Upper lobe of left lung (tissue), 6 donors: ENCODE data around the gene MED13L. TPM values are rescaled to one million over a fixed set of nuclear protein-coding genes. Genes with fewer than 3 reads are reported as not detected.

Experiments
- ATAC-seq, 2 donors: fragments of 200-7000 bp; cut with Tn5 transposase; one replicate each; pipeline ENCODE4 v1.9.1; 2022; ENCODE audit warnings: mild to moderate bottlenecking in 2 of 2, moderate library complexity in 2 of 2; ENCODE audit not compliant: low FRiP score in 2 of 2
- DNase-seq, 2 donors: peaks; one replicate each; pipeline ENCODE4 v3.0.0-alpha.2; 2019 to 2020
- H3K27ac ChIP-seq, 4 donors: fragments of 200-600 bp; sonication (generic); one replicate each; pipeline ENCODE4 v1.5.1; 2016 to 2019
- H3K27me3 ChIP-seq, 4 donors: fragments of 200-600 bp; sonication (generic); one replicate each; pipeline ENCODE4 v1.5.1; 2017 to 2019
- H3K36me3 ChIP-seq, 4 donors: fragments of 200-600 bp; sonication (generic); one replicate each; pipeline ENCODE4 v1.5.1; 2016 to 2019
- H3K4me1 ChIP-seq, 4 donors: fragments of 200-600 bp; sonication (generic); one replicate each; pipeline ENCODE4 v1.5.1; 2018 to 2019
- H3K4me3 ChIP-seq, 4 donors: fragments of 200-600 bp; sonication (generic); one replicate each; pipeline ENCODE4 v1.5.1; 2017 to 2019; ENCODE audit warnings: mild to moderate bottlenecking in 2 of 4, moderate library complexity in 1 of 4
- H3K9me3 ChIP-seq, 4 donors: fragments of 200-600 bp; sonication (generic); one replicate each; pipeline ENCODE4 v1.5.1; 2018 to 2019
- CTCF ChIP-seq, 6 experiments: fragments of 450-650 bp in 4 of 6; fragments of 200-600 bp in 2 of 6; sonication (generic) in 2 of 6; IDR thresholded peaks; one replicate each; pipeline ENCODE4 v1.5.1; 2016 to 2019; ENCODE audit warnings: antibody characterized with exemption in 6 of 6
- EP300 ChIP-seq, 4 donors: sonication (generic); formaldehyde crosslinking; IDR thresholded peaks; one replicate each; pipeline ENCODE4 v1.5.1; 2017; ENCODE audit warnings: antibody characterized with exemption in 4 of 4, control low read depth in 2 of 4
- POLR2A ChIP-seq, 4 donors: fragments of 450-650 bp; IDR thresholded peaks; one replicate each; pipeline ENCODE4 v1.5.1; 2016 to 2017; ENCODE audit warnings: antibody characterized with exemption in 4 of 4, mild to moderate bottlenecking in 2 of 4
- POLR2AphosphoS5 ChIP-seq, 2 donors: sonication (generic); formaldehyde crosslinking; IDR thresholded peaks; one replicate each; pipeline ENCODE4 v1.5.1; 2017; ENCODE audit warnings: antibody characterized with exemption in 2 of 2
- WGBS, 2 donors: methylation state at CpG; one replicate each; pipeline ENCODE4 v1.1.5; 2017 to 2018; 5-methylcytosine and 5-hydroxymethylcytosine counted together
- total RNA-seq, 6 donors: library from RNA; depleted of rRNA in 4 of 6; stranded (reverse); fragments of >200 nt in 4 of 6; gene quantifications; one replicate each; pipeline versions ENCODE4 v1.1.0 to v1.2.1, GENCODE V29; 2016 to 2021
- donor health status: DM: no; HTN: no; CAD: no; lungs with moderate emphysema.
- donor health status: DM: no; HTN: yes; CAD: no; lungs with severe emphysema.

The MED13L gene
- total RNA-seq, 6 donors from 2014 or later: 96.6 to 178 (median 124) TPM

- no peak overlapping the region for H3K4me3 ChIP-seq
- H3K36me3 ChIP-seq: no peaks in the 10 kb centered on the region
- no peak for DNase-seq
- H3K27ac ChIP-seq: no peak overlapping the region
- WGBS, 2 donors: 85 to 87% methylated on average over 7 of the region's 7 CpGs
- peaks cover 48 to 65% (median 58%) of the 10 kb centered on the region in 4 donors for H3K4me1 ChIP-seq
- no peak for ATAC-seq
- no peaks in the 10 kb centered on the region for H3K27me3 ChIP-seq
- no peaks in the 10 kb centered on the region for H3K9me3 ChIP-seq
- TF ChIP-seq EP300 (IDR thresholded peaks at IDR 0.05) (no peak), CTCF (IDR thresholded peaks at IDR 0.05) (no peak), POLR2AphosphoS5 (IDR thresholded peaks at IDR 0.05) (no peak), POLR2A (IDR thresholded peaks at IDR 0.05) (no peak)
Measured at GRCh38 chr12:116160883-116161458, 116.5 kb downstream of the MED13L start.

GRCh38 chr12:116160231-116160630 lies 117.3 kb downstream of the MED13L start:
- ATAC-seq: no peak
- H3K4me3 ChIP-seq: no peak overlapping the region
- peaks cover 41 to 57% (median 51%) of the 10 kb centered on the region in 4 donors for H3K4me1 ChIP-seq
- DNase-seq: no peak
- H3K36me3 ChIP-seq: no peaks in the 10 kb centered on the region
- H3K27ac ChIP-seq: no peak overlapping the region
- no peaks in the 10 kb centered on the region for H3K27me3 ChIP-seq
- WGBS, 2 donors: 59 to 67% methylated on average over 2 of the region's 2 CpGs
- no peak for TF ChIP-seq POLR2AphosphoS5 (IDR thresholded peaks at IDR 0.05)
- TF ChIP-seq POLR2A (IDR thresholded peaks at IDR 0.05): no peak
- no peak for TF ChIP-seq EP300 (IDR thresholded peaks at IDR 0.05)
- no peak for TF ChIP-seq CTCF (IDR thresholded peaks at IDR 0.05)
- no peaks in the 10 kb centered on the region for H3K9me3 ChIP-seq

- Histone ChIP-seq H3K9me3 (no peaks in the 10 kb centered on the region), H3K27ac (no peak overlapping the region), H3K4me1 (peaks cover 41 to 54% (median 45%) of the 10 kb centered on the region in 4 donors), H3K4me3 (no peak overlapping the region), H3K27me3 (no peaks in the 10 kb centered on the region), H3K36me3 (no peaks in the 10 kb centered on the region)
- TF ChIP-seq CTCF (IDR thresholded peaks at IDR 0.05) (no peak), POLR2AphosphoS5 (IDR thresholded peaks at IDR 0.05) (no peak), EP300 (IDR thresholded peaks at IDR 0.05) (no peak), POLR2A (IDR thresholded peaks at IDR 0.05) (no peak)
- DNase-seq (no peak), ATAC-seq (no peak)
- 84 to 90% methylated on average over 2 of the region's 2 CpGs for WGBS, 2 donors
Measured at GRCh38 chr12:116159593-116160200, 117.8 kb downstream of the MED13L start.

DNA sequence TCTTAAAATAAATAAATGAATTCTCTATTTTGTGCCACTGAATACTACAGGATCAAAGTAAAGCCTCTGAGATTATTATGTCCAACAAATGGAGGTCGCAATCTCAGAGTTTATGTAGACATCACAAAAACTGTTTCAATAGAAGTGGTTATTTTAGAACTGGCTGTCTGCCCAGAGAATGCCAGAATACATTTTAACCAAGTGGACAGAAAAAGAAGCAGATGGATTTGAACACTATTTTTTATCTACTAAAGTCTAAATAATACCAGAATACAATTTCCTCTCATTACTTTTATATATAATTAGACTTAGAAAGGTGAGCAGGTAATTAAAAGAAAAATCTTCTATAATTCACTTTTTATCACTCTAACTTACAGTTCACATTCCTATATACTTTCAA lies 118.3 kb downstream of the MED13L start:
- H3K36me3 ChIP-seq: no peaks in the 10 kb centered on the region
- no peak for ATAC-seq
- H3K4me3 ChIP-seq: no peak overlapping the region
- 23 to 33% methylated on average over 1 of the region's 1 CpG for WGBS, 2 donors
- peaks cover 36 to 54% (median 43%) of the 10 kb centered on the region in 4 donors for H3K4me1 ChIP-seq
- H3K9me3 ChIP-seq: no peaks in the 10 kb centered on the region
- H3K27me3 ChIP-seq: no peaks in the 10 kb centered on the region
- TF ChIP-seq POLR2AphosphoS5 (IDR thresholded peaks at IDR 0.05): no peak
- no peak for TF ChIP-seq POLR2A (IDR thresholded peaks at IDR 0.05)
- TF ChIP-seq EP300 (IDR thresholded peaks at IDR 0.05): no peak
- TF ChIP-seq CTCF (IDR thresholded peaks at IDR 0.05): no peak
- H3K27ac ChIP-seq: no peak overlapping the region
- no peak for DNase-seq

- no peak for TF ChIP-seq POLR2A (IDR thresholded peaks at IDR 0.05)
- TF ChIP-seq EP300 (IDR thresholded peaks at IDR 0.05): no peak
- TF ChIP-seq CTCF (IDR thresholded peaks at IDR 0.05): no peak
- TF ChIP-seq POLR2AphosphoS5 (IDR thresholded peaks at IDR 0.05): no peak
- H3K27me3 ChIP-seq: no peaks in the 10 kb centered on the region
- H3K9me3 ChIP-seq: no peaks in the 10 kb centered on the region
- H3K27ac ChIP-seq: no peak overlapping the region
- 56 to 58% methylated on average over 5 of the region's 5 CpGs for WGBS, 2 donors
- H3K36me3 ChIP-seq: no peaks in the 10 kb centered on the region
- ATAC-seq: no peak
- no peak for DNase-seq
- no peak overlapping the region for H3K4me3 ChIP-seq
- H3K4me1 ChIP-seq: peaks cover 40 to 62% (median 48%) of the 10 kb centered on the region in 4 donors
Measured at GRCh38 chr12:116157845-116158267, 119.6 kb downstream of the MED13L start.
